Putamen (tissue), 1 donor: ENCODE results near the gene ME1.
A peak's percentile ranks its signal among the peaks of the same experiment; 100 is the strongest.
"Not testable (repeated sequence)": the region's sequence is repeated elsewhere in the genome, so short reads cannot be mapped to it uniquely, and the experiment has no call there.

Experiments
- DNase-seq: peaks from one replicate; pipeline ENCODE4 v3.0.0-alpha.2; 2016; ENCODE audit warnings: low spot score

Gene ME1

DNA sequence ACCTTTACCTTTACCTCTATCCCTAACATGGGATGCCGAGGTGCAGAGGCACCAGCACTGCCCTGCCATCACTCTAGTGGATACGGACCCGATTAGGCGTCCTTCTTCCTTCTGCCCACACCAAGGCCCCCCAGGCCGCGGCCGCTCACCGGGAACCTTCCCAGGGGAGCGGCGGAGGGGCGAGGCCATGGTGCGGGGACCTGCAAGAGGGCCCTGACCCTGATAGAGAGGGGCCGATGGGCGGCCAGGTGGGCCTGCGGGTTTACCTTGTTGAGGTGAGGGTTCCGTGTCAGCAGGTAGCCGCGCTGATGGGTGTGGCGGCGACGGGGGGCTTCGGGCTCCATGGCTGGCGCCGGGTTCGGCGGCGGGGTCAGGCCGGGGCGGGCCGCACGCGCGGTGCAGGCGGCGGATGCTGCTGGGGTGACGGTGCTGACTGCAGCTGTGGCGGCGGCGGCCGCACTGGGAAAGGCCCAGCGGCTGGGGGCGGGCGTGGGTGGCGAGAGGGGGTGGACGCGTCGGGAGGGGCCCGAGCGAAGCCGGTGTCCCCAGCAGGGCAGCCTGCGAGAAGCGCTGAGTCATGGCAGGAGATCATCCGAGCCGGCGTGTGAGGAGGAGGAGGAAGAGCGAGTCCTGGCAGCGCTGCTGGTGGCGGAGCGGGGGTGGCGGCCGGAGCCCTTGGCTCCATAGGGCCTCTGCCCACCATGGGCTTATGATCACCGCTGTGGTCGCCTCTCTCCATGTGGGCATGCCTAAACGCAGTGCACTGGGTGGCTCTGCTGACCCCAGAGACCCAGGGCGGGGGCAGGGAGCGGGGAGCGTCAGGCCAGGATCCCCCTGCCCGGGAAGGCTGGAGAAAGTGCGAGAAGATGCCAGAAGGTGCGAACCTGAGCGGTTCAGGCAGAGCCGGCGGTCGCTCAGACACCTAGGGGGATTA is at the start of gene ME1:
ME1 (minus strand) TSS at position 441 of the 934 bp plus-strand sequence; CDS start at position 344, 97 bp downstream.
- peak; percentile 77 for DNase-seq

- no peak for DNase-seq
Measured at GRCh38 chr6:83480470-83480869, 49.6 kb upstream of the ME1 start.

DNA sequence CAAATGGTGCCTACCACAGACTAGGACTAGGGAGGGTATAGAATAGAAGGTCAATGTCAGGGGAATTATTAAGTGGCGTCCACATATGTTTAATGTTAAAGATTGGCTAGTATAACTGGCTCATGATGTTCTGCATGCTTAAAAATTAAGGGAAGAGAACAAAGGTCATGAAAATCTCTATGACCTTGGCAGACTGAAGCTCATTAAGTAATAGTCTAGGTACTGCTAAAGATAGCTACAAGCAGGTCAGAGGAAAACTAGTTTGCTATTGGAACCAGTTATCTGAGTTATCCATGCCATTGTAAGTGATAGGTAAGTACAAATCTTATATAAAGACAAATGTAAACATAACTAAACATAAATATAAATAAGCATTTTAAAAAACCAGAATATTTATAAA is 48.5 kb upstream of the ME1 start:
- DNase-seq, result no peak

- DNase-seq, result no peak
Measured at GRCh38 chr6:83476971-83477370, 46.1 kb upstream of the ME1 start.

DNA sequence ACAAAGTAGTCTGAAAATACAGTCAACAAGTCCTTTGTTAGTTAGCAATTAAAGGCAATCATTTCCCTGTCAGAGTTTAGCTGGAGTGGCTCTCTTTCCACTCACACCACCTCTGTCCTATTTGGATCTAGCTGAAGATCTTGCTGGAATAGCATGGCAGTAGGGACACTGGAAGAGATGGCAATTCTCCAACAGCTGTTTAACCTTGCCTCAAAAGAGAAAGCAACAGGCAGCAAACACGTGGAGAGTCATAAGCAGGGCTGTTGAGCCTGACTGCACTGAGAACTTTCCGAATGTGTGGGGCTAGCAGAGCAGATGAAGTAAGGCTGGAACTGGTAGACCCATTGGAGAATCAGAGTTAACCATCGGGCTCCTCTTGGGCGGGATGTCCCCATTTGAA is 43.5 kb upstream of the ME1 start:
- DNase-seq, result no peak

DNA sequence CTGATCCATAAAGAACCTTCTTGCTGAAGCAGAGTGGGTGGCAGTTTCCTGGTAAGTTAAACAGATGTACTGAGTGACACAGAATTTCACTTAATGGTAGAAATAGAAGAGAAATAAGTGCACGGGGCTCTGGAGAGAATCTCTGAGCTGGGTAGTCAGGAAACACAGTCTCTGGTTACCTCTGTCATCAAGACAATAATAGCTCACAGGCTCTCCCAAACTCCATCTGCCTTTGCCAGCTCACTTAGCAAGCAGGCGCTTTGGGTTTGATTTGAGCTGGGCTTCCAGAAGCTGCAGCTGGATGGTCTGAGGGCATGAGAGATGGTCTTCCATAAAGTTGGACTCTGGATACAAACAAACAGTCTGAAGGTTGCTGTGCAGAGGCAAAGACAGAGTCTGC is 41.9 kb upstream of the ME1 start:
- peak; percentile 42 for DNase-seq

GRCh38 chr6:83470587-83470986 is 39.7 kb upstream of the ME1 start:
- DNase-seq, result no peak

GRCh38 chr6:83470001-83470400 is 39.1 kb upstream of the ME1 start:
- no peak for DNase-seq

GRCh38 chr6:83467620-83468036 is 36.8 kb upstream of the ME1 start:
- peak; percentile 23 for DNase-seq

GRCh38 chr6:83466328-83466727 is 35.5 kb upstream of the ME1 start:
- DNase-seq, result no peak

- DNase-seq, result no peak
Measured at GRCh38 chr6:83464381-83465140, 33.7 kb upstream of the ME1 start.

DNA sequence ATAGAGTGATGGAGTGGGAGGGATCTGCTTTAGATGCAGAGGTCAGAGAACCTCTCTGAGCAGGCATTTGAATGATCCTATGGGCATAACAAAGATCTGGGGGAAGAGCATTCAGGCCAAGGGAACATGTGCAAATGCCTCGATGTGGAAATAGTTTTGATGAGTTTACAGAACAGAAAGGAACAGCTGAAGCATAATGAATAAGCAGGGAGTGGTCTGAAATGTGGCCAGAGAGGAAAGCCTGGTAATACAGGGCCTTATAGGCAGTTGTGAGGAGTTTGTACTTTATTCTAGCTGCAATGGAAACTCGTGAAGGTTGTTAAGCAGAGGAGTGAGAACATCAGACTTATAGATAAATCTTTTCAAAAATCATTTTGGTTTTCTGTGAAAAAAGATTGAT is 33.0 kb upstream of the ME1 start:
- DNase-seq, result no peak

DNA sequence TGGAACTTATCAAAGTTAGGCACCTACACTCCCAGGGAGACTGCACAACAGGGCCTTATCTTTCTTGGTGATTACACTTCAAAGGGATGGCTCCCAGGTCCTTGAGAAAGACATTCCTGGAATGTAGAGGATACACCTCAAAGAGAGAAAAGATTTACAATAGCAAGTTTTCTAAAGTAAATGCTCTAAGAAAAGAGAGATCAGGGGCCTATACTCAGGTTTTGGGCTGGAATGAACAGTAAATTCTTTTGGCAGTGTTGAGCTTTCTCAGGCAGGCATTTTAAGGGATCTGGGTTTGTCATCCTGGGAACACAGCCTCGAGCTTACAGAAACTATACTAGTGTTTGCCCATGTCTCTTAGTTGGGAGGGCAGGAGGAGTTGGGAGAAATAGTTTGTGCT is 31.7 kb upstream of the ME1 start:
- DNase-seq, result no peak

GRCh38 chr6:83461438-83461837 is 30.6 kb upstream of the ME1 start:
- no peak for DNase-seq

DNA sequence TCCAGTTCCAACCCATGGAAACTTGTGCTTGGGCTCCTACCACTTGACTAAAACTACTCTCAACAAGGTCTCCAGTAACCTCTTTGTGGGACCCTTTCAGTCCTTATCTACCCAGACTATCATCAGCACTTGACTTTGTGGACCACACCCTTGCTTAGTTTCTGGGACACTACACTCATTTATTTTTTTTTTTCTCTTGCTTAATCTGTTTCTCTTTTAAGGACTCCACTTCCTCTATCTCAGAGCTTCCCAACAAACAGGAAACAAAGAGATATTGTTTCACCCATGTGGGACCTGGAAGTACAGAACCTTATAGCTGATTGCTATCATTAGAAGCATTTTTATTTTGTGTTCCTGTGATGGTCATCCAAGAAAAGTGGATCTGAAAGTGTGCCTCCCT is 28.8 kb upstream of the ME1 start:
- no peak for DNase-seq

DNA sequence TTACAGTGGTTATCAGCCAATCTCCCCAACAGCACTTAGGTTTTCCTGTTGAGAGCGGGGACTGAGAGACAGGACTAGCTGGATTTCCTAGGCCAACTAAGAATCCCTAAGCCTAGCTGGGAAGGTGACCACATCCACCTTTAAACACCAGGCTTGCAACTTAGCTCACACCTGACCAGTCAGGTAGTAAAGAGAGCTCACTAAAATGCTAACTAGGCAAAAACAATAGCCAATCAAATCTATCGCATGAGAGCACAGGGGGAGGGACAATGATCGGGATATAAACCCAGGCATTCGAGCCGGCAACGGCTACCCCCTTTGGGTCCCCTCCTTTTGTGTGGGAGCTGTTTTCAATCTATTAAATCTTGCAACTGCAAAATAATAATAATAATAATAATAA is 19.2 kb upstream of the ME1 start:
- DNase-seq, result not testable (repeated sequence)

- not testable (repeated sequence) for DNase-seq
Measured at GRCh38 chr6:83444086-83444699, 13.3 kb upstream of the ME1 start.

GRCh38 chr6:83443516-83443915 is 12.7 kb upstream of the ME1 start:
- no peak for DNase-seq

GRCh38 chr6:83442752-83443151 is 11.9 kb upstream of the ME1 start:
- no peak for DNase-seq

GRCh38 chr6:83439201-83439600 is 8.3 kb upstream of the ME1 start:
- no peak for DNase-seq

- DNase-seq, result no peak
Measured at GRCh38 chr6:83436674-83437073, 5.8 kb upstream of the ME1 start.

GRCh38 chr6:83433177-83433576 is 2.3 kb upstream of the ME1 start:
- no peak for DNase-seq

- no peak for DNase-seq
Measured at GRCh38 chr6:83432636-83433035, 1.8 kb upstream of the ME1 start.
